GOT3 (cell line): ENCODE data around the gene AFAP1.

Experiments
- DNase-seq: peaks from one replicate; lab custom pipeline; 2025; ENCODE audit warnings: mixed read lengths; lab: John Stamatoyannopoulos, UW

Gene AFAP1

GRCh38 chr4:7910952-7911578, 28.6 kb downstream of the AFAP1 start:
- DNase-seq = no peak

- DNase-seq = no peak
Measured at GRCh38 chr4:7910263-7910896, 29.3 kb downstream of the AFAP1 start.

GRCh38 chr4:7909463-7910262, 30.0 kb downstream of the AFAP1 start:
- no peak for DNase-seq

- no peak for DNase-seq
Measured at GRCh38 chr4:7908668-7909067, 31.0 kb downstream of the AFAP1 start.

- DNase-seq = no peak
Measured at GRCh38 chr4:7907142-7907541, 32.5 kb downstream of the AFAP1 start.

- DNase-seq = no peak
Measured at GRCh38 chr4:7906171-7906701, 33.4 kb downstream of the AFAP1 start.

- no peak for DNase-seq
Measured at GRCh38 chr4:7904952-7905915, 34.4 kb downstream of the AFAP1 start.

- DNase-seq = no peak
Measured at GRCh38 chr4:7903791-7904516, 35.7 kb downstream of the AFAP1 start.

GRCh38 chr4:7902826-7903225, 36.8 kb downstream of the AFAP1 start:
- DNase-seq = no peak

GRCh38 chr4:7902101-7902553, 37.5 kb downstream of the AFAP1 start:
- no peak for DNase-seq

GRCh38 chr4:7901311-7901885, 38.3 kb downstream of the AFAP1 start:
- DNase-seq = no peak

GRCh38 chr4:7900334-7900909, 39.2 kb downstream of the AFAP1 start:
- DNase-seq = no peak

GRCh38 chr4:7899184-7899869, 40.3 kb downstream of the AFAP1 start:
- DNase-seq = no peak

- no peak for DNase-seq
Measured at GRCh38 chr4:7898385-7898784, 41.3 kb downstream of the AFAP1 start.

GRCh38 chr4:7897811-7898210, 41.9 kb downstream of the AFAP1 start:
- DNase-seq = no peak

- no peak for DNase-seq
Measured at GRCh38 chr4:7894677-7895181, 44.9 kb downstream of the AFAP1 start.

GRCh38 chr4:7894098-7894676, 45.5 kb downstream of the AFAP1 start:
- no peak for DNase-seq

- DNase-seq = no peak
Measured at GRCh38 chr4:7893539-7893938, 46.1 kb downstream of the AFAP1 start.
